ENCODE data around the gene CYTH1.

Gene CYTH1

GRCh38 chr17:78796517-78796900 lies 14.4 kb upstream of the CYTH1 start:
- peaks cover 83% of the 10 kb centered on the region for H3K36me3 ChIP-seq (ENCODE audit: insufficient read depth, low read length)
- no peak overlapping the region for H3K27ac ChIP-seq (ENCODE audit: low read length)
- H3K4me2 ChIP-seq (ENCODE audit: insufficient read depth, low read length): no peak overlapping the region
- no peaks in the 10 kb centered on the region for H3K9me3 ChIP-seq (ENCODE audit: insufficient read depth, low read length, severe bottlenecking)
- H3K4me3 ChIP-seq (ENCODE audit: low read depth in 1 of 2, low read length in 2 of 2): no peak overlapping the region
- H3K4me1 ChIP-seq (ENCODE audit: insufficient read depth, low read length): no peaks in the 10 kb centered on the region
- no peak overlapping the region for H3K9ac ChIP-seq (ENCODE audit: low read depth, low read length)
- ATAC-seq (ENCODE audit: insufficient read depth, low read depth): no peak
- H2AFZ ChIP-seq (ENCODE audit: low read depth, low read length): no peak overlapping the region
- H3K27me3 ChIP-seq (ENCODE audit: insufficient read depth, low read length, poor library complexity): no peaks in the 10 kb centered on the region
- H3K79me2 ChIP-seq (ENCODE audit: insufficient read depth, low read length): no peaks in the 10 kb centered on the region
- TF ChIP-seq EZH2 (IDR thresholded peaks at IDR 0.05; ENCODE audit: borderline replicate concordance, low read depth, low read length, severe bottlenecking): no peak
- TF ChIP-seq, protein P1, sequence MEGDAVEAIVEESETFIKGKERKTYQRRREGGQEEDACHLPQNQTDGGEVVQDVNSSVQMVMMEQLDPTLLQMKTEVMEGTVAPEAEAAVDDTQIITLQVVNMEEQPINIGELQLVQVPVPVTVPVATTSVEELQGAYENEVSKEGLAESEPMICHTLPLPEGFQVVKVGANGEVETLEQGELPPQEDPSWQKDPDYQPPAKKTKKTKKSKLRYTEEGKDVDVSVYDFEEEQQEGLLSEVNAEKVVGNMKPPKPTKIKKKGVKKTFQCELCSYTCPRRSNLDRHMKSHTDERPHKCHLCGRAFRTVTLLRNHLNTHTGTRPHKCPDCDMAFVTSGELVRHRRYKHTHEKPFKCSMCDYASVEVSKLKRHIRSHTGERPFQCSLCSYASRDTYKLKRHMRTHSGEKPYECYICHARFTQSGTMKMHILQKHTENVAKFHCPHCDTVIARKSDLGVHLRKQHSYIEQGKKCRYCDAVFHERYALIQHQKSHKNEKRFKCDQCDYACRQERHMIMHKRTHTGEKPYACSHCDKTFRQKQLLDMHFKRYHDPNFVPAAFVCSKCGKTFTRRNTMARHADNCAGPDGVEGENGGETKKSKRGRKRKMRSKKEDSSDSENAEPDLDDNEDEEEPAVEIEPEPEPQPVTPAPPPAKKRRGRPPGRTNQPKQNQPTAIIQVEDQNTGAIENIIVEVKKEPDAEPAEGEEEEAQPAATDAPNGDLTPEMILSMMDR (IDR thresholded peaks at IDR 0.05; ENCODE audit: borderline replicate concordance, extremely low read depth, low read length, poor library complexity, severe bottlenecking): no peak
- no peak for DNase-seq
- H4K20me1 ChIP-seq (ENCODE audit: insufficient read depth, low read length): peaks cover 15% of the 10 kb centered on the region

- Histone ChIP-seq H3K27me3 (ENCODE audit: insufficient read depth, low read length, poor library complexity) (no peaks in the 10 kb centered on the region), H3K36me3 (ENCODE audit: insufficient read depth, low read length) (peaks cover 80% of the 10 kb centered on the region), H3K9ac (ENCODE audit: low read depth, low read length) (no peak overlapping the region), H3K79me2 (ENCODE audit: insufficient read depth, low read length) (no peaks in the 10 kb centered on the region), H3K4me1 (ENCODE audit: insufficient read depth, low read length) (no peaks in the 10 kb centered on the region), H3K27ac (ENCODE audit: low read length) (no peak overlapping the region), H2AFZ (ENCODE audit: low read depth, low read length) (no peak overlapping the region), H3K9me3 (ENCODE audit: insufficient read depth, low read length, severe bottlenecking) (no peaks in the 10 kb centered on the region), H4K20me1 (ENCODE audit: insufficient read depth, low read length) (peaks cover 15% of the 10 kb centered on the region), H3K4me2 (ENCODE audit: insufficient read depth, low read length) (no peak overlapping the region), H3K4me3 (ENCODE audit: low read depth in 1 of 2, low read length in 2 of 2) (no peak overlapping the region)
- DNase-seq: no peak
- no peak for ATAC-seq (ENCODE audit: insufficient read depth, low read depth)
- no peak for TF ChIP-seq EZH2 (IDR thresholded peaks at IDR 0.05; ENCODE audit: borderline replicate concordance, low read depth, low read length, severe bottlenecking)
- TF ChIP-seq, protein P1 (IDR thresholded peaks at IDR 0.05; ENCODE audit: borderline replicate concordance, extremely low read depth, low read length, poor library complexity, severe bottlenecking): no peak
Measured at GRCh38 chr17:78795861-78796516, 13.9 kb upstream of the CYTH1 start.

- DNase-seq: no peak
- no peaks in the 10 kb centered on the region for H3K4me1 ChIP-seq (ENCODE audit: insufficient read depth, low read length)
- H3K36me3 ChIP-seq (ENCODE audit: insufficient read depth, low read length): peaks cover 73% of the 10 kb centered on the region
- H3K27me3 ChIP-seq (ENCODE audit: insufficient read depth, low read length, poor library complexity): no peaks in the 10 kb centered on the region
- H3K27ac ChIP-seq (ENCODE audit: low read length): no peak overlapping the region
- H3K79me2 ChIP-seq (ENCODE audit: insufficient read depth, low read length): no peaks in the 10 kb centered on the region
- no peak overlapping the region for H2AFZ ChIP-seq (ENCODE audit: low read depth, low read length)
- no peaks in the 10 kb centered on the region for H3K9me3 ChIP-seq (ENCODE audit: insufficient read depth, low read length, severe bottlenecking)
- TF ChIP-seq, protein P1 (IDR thresholded peaks at IDR 0.05; ENCODE audit: borderline replicate concordance, extremely low read depth, low read length, poor library complexity, severe bottlenecking): no peak
- no peak for TF ChIP-seq EZH2 (IDR thresholded peaks at IDR 0.05; ENCODE audit: borderline replicate concordance, low read depth, low read length, severe bottlenecking)
- no peak overlapping the region for H3K4me2 ChIP-seq (ENCODE audit: insufficient read depth, low read length)
- H3K4me3 ChIP-seq (ENCODE audit: low read depth in 1 of 2, low read length in 2 of 2): no peak overlapping the region
- peaks cover 10% of the 10 kb centered on the region for H4K20me1 ChIP-seq (ENCODE audit: insufficient read depth, low read length)
- no peak for ATAC-seq (ENCODE audit: insufficient read depth, low read depth)
- H3K9ac ChIP-seq (ENCODE audit: low read depth, low read length): no peak overlapping the region
Measured at GRCh38 chr17:78794864-78795640, 13.0 kb upstream of the CYTH1 start.

Measured in DND-41 (cell line).